B cell (primary cell): Measurements from ENCODE around the gene DBP. TPM values are rescaled to one million over a fixed set of nuclear protein-coding genes. Genes with fewer than 3 reads are reported as not detected.

Experiments used
- ATAC-seq: fragments of 200-7000 bp; cut with Tn5 transposase; one replicate; pipeline ENCODE4 v1.10.0; 2021; ENCODE audit warnings: low read depth, mild to moderate bottlenecking, moderate number of reproducible peaks, moderate library complexity
- CTCF ChIA-PET: fragments of 350-600 bp; sonication (Branson Sonifier 250); formaldehyde crosslinking; loops from one replicate; lab custom pipeline; 2021; ENCODE audit warnings: antibody characterized with exemption, inconsistent platforms; lab: Charles Lee
- POLR2A ChIA-PET: fragments of 350-600 bp; sonication (Branson Sonifier 250); formaldehyde crosslinking; loops from one replicate; lab custom pipeline; 2021; ENCODE audit warnings: antibody characterized with exemption; lab: Charles Lee
- DNase-seq: peaks from one replicate; pipeline ENCODE4 v3.0.0; 2013
- H2AFZ ChIP-seq: 2 replicates; pipeline ENCODE4 v1.6.1; 2012; ENCODE audit warnings: mild to moderate bottlenecking, low read depth, low read length; ENCODE audit not compliant: insufficient read depth, poor library complexity, severe bottlenecking
- H3K27ac ChIP-seq, 2 donors: 1 replicate in 1 of 2; 2 replicates in 1 of 2; pipeline ENCODE4 v1.5.1; 2012 to 2013; ENCODE audit warnings: low read length in 2 of 2, mild to moderate bottlenecking in 2 of 2, moderate library complexity in 1 of 2
- H3K27me3 ChIP-seq, 4 experiments: fragments of 200-600 bp in 1 of 4; sonication (generic) in 1 of 4; replicated peaks in 1 of 4; 1 replicate in 2 of 4; 2 replicates in 2 of 4; pipeline versions ENCODE4 v1.6.1 to v1.7.0; 2013 to 2016; ENCODE audit warnings: low read length in 3 of 4, mild to moderate bottlenecking in 2 of 4, mixed read lengths in 1 of 4, moderate library complexity in 1 of 4; ENCODE audit not compliant: insufficient read depth in 4 of 4, control insufficient read depth in 3 of 4; ENCODE audit errors: control extremely low read depth in 1 of 4
- H3K36me3 ChIP-seq, 2 experiments: replicated peaks in 1 of 2; 1 replicate in 1 of 2; 2 replicates in 1 of 2; pipeline versions ENCODE4 v1.6.1 to v1.7.1; 2013; ENCODE audit warnings: low read length in 1 of 2; ENCODE audit not compliant: insufficient read depth in 2 of 2, control insufficient read depth in 1 of 2; ENCODE audit errors: control extremely low read depth in 1 of 2, extremely low read depth in 1 of 2
- H3K4me1 ChIP-seq, 2 donors: fragments of 200-600 bp in 1 of 2; sonication (generic) in 1 of 2; 1 replicate in 1 of 2; 2 replicates in 1 of 2; pipeline versions ENCODE4 v1.5.1 to v1.6.1; 2013 to 2017; ENCODE audit warnings: low read length in 2 of 2; ENCODE audit not compliant: control insufficient read depth in 2 of 2, insufficient read depth in 2 of 2
- H3K4me2 ChIP-seq: replicated peaks from 2 replicates; pipeline ENCODE3; 2012; ENCODE audit warnings: mild to moderate bottlenecking, low read depth, low read length; ENCODE audit not compliant: poor library complexity, severe bottlenecking
- H3K4me3 ChIP-seq, 5 experiments: fragments of 200-600 bp in 1 of 5; sonication (generic) in 1 of 5; 1 replicate in 3 of 5; 2 replicates in 2 of 5; pipeline versions ENCODE4 v1.5.1 to v1.7.0; 2011 to 2016; ENCODE audit warnings: low read length in 4 of 5, mild to moderate bottlenecking in 4 of 5, low read depth in 2 of 5, control low read depth in 1 of 5, moderate library complexity in 1 of 5; ENCODE audit not compliant: insufficient read depth in 1 of 5; ENCODE audit errors: control extremely low read depth in 1 of 5, extremely low read depth in 1 of 5
- H3K79me2 ChIP-seq: fragments of 200-600 bp; sonication (generic); one replicate; pipeline ENCODE4 v1.6.0; 2016; ENCODE audit warnings: low read length; ENCODE audit not compliant: control insufficient read depth, insufficient read depth
- H3K9ac ChIP-seq: fragments of 200-600 bp; sonication (generic); 2 replicates; pipeline ENCODE4 v1.6.1; 2017; ENCODE audit warnings: mild to moderate bottlenecking, low read length, moderate library complexity
- H3K9me3 ChIP-seq, 3 donors: one replicate each; pipeline versions ENCODE4 v1.6.1 to v1.7.1; 2013; ENCODE audit warnings: low read length in 2 of 3; ENCODE audit not compliant: control insufficient read depth in 2 of 3, insufficient read depth in 1 of 3; ENCODE audit errors: control extremely low read depth in 1 of 3
- H4K20me1 ChIP-seq: 2 replicates; pipeline ENCODE4 v1.6.0; 2012; ENCODE audit warnings: mild to moderate bottlenecking, low read length; ENCODE audit not compliant: insufficient read depth, control insufficient read depth, poor library complexity, severe bottlenecking
- H3K27ac Mint-ChIP-seq: one replicate; pipeline ENCODE4 v1.8.0; 2021; ENCODE audit warnings: mixed read lengths
- H3K27me3 Mint-ChIP-seq: one replicate; pipeline ENCODE4 v1.8.0; 2021; ENCODE audit warnings: mixed read lengths
- H3K4me1 Mint-ChIP-seq: one replicate; pipeline ENCODE4 v1.8.0; 2021; ENCODE audit warnings: mixed read lengths
- H3K4me3 Mint-ChIP-seq: one replicate; pipeline ENCODE4 v1.8.0; 2021; ENCODE audit warnings: mixed read lengths
- H3K9me3 Mint-ChIP-seq: one replicate; pipeline ENCODE4 v1.8.0; 2022; ENCODE audit warnings: mixed read lengths; ENCODE audit not compliant: insufficient read depth
- EZH2 ChIP-seq: IDR thresholded peaks from 2 replicates; pipeline ENCODE4 v1.6.1; 2012; ENCODE audit warnings: borderline replicate concordance, low read depth, mild to moderate bottlenecking, moderate library complexity, low read length; ENCODE audit not compliant: insufficient read depth, poor library complexity, severe bottlenecking
- WGBS: methylation state at CpG from one replicate; pipeline ENCODE4 v1.1.5; 2013; ENCODE audit warnings: missing lambda C conversion rate; ENCODE audit not compliant: insufficient coverage; 5-methylcytosine and 5-hydroxymethylcytosine counted together
- intact Hi-C: fragments of 100-400 bp; cut with micrococcal nuclease; formaldehyde crosslinking; loops from one replicate; pipeline ENCODE4 v1.10.0; 2022
- polyA plus RNA-seq: library from polyadenylated mRNA; depleted of rRNA; stranded (reverse); fragments of >200 nt; gene quantifications from 2 replicates; pipeline ENCODE4 v1.2.3, GENCODE V29; 2012
- total RNA-seq, 2 donors: library from RNA; stranded (reverse); fragments of 120-200 nt in 1 of 2; gene quantifications; 1 replicate in 1 of 2; 2 replicates in 1 of 2; pipeline versions ENCODE4 v1.2.3 to v1.2.4, GENCODE V29; 2013 to 2022
- TF ChIP-seq, protein P1 (sequence below): fragments of 200-600 bp; IDR thresholded peaks from one replicate; pipeline ENCODE4 v1.8.0; 2022; ENCODE audit warnings: antibody characterized with exemption, mild to moderate bottlenecking

Gene DBP
- total and polyA plus RNA-seq, 2 donors (not counting 1 experiment from before 2014, with no cell fraction given): 23.5 to 33.0 TPM

GRCh38 chr19:48615231-48616040 lies 21.7 kb downstream of the DBP start:
- peaks cover 41% of the 10 kb centered on the region for H3K4me1 Mint-ChIP-seq
- H3K4me1 ChIP-seq: peaks cover 17 to 31% of the 10 kb centered on the region in 2 donors
- POLR2A ChIA-PET: no interaction called here
- CTCF ChIA-PET: interaction anchor here (0.6 to 3.9 kb wide), 3 partner anchors 8 to 299 kb away, joined by 3 to 25 read pairs (median 4); partner anchors contain the start of gene SPACA4
- intact Hi-C loops: no loop called here
- no peak overlapping the region for H3K9ac ChIP-seq
- WGBS: 95% methylated on average over 9 of the region's 19 CpGs
- ATAC-seq (no peak), DNase-seq (no peak)
- H3K9me3 ChIP-seq: no peaks in the 10 kb centered on the region
- no peaks in the 10 kb centered on the region for H3K27me3 ChIP-seq
- H3K9me3 Mint-ChIP-seq: no peaks in the 10 kb centered on the region
- H3K79me2 ChIP-seq: peaks cover 17% of the 10 kb centered on the region
- no peak for TF ChIP-seq EZH2
- TF ChIP-seq, protein P1, sequence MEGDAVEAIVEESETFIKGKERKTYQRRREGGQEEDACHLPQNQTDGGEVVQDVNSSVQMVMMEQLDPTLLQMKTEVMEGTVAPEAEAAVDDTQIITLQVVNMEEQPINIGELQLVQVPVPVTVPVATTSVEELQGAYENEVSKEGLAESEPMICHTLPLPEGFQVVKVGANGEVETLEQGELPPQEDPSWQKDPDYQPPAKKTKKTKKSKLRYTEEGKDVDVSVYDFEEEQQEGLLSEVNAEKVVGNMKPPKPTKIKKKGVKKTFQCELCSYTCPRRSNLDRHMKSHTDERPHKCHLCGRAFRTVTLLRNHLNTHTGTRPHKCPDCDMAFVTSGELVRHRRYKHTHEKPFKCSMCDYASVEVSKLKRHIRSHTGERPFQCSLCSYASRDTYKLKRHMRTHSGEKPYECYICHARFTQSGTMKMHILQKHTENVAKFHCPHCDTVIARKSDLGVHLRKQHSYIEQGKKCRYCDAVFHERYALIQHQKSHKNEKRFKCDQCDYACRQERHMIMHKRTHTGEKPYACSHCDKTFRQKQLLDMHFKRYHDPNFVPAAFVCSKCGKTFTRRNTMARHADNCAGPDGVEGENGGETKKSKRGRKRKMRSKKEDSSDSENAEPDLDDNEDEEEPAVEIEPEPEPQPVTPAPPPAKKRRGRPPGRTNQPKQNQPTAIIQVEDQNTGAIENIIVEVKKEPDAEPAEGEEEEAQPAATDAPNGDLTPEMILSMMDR: no peak
- peaks cover 41% of the 10 kb centered on the region for H4K20me1 ChIP-seq
- no peak overlapping the region for H3K27ac ChIP-seq
- H3K36me3 ChIP-seq: peaks cover 0 to 35% of the 10 kb centered on the region in 2 experiments
- H3K4me3 ChIP-seq: no peak overlapping the region
- H3K27ac Mint-ChIP-seq: no peak overlapping the region
- H3K4me2 ChIP-seq: no peak overlapping the region
- H2AFZ ChIP-seq: no peak overlapping the region
- no peaks in the 10 kb centered on the region for H3K27me3 Mint-ChIP-seq
- H3K4me3 Mint-ChIP-seq: no peak overlapping the region
